AG04450 (cell line): ENCODE measurements around the gene NTNG2. TPM values are rescaled to one million over a fixed set of nuclear protein-coding genes. Genes with fewer than 3 reads are reported as not detected.

Experiments used
- CTCF ChIA-PET: fragments of 300-600, 350-600 bp; formaldehyde crosslinking; extraction: SDS; loops from one replicate; lab custom pipeline; 2022; ENCODE audit warnings: antibody characterized with exemption, inconsistent platforms; lab: Charles Lee
- POLR2A ChIA-PET: fragments of 350-600 bp; formaldehyde crosslinking; extraction: SDS; loops from one replicate; lab custom pipeline; 2021; ENCODE audit warnings: antibody characterized with exemption, inconsistent platforms; lab: Yijun Ruan, JAX
- DNase-seq: peaks from one replicate; pipeline ENCODE4 v3.0.0-alpha.2; 2011; ENCODE audit warnings: low read depth, low spot score
- H3K27ac ChIP-seq: one replicate; pipeline ENCODE4 v1.5.1; 2012; ENCODE audit warnings: low read depth, low read length, control low read depth
- H3K27me3 ChIP-seq: one replicate; pipeline ENCODE4 v1.6.0; 2012; ENCODE audit warnings: low read length; ENCODE audit not compliant: control insufficient read depth, insufficient read depth
- H3K4me3 ChIP-seq: 2 replicates; pipeline ENCODE4 v1.5.1; 2011; ENCODE audit warnings: mild to moderate bottlenecking, low read depth, low read length, control low read depth
- H3K9me3 ChIP-seq: 2 replicates; pipeline ENCODE4 v1.5.1; 2012; ENCODE audit warnings: low read length; ENCODE audit not compliant: control insufficient read depth, insufficient read depth
- CTCF ChIP-seq: IDR thresholded peaks from 2 replicates; pipeline ENCODE4 v1.5.1; 2011; ENCODE audit warnings: low read depth, low read length, control low read depth, inconsistent platforms
- polyA plus RNA-seq: library from polyadenylated mRNA; depleted of rRNA; stranded (reverse); fragments of >200 nt; gene quantifications from 2 replicates; pipeline ENCODE4 v1.2.3, GENCODE V29; 2011

Gene NTNG2
- polyA plus RNA-seq, 1 experiment = 0.93 TPM

- Histone ChIP-seq H3K27me3 (peaks cover 76% of the 10 kb centered on the region), H3K4me3 (no peak overlapping the region), H3K27ac (no peak overlapping the region), H3K9me3 (no peaks in the 10 kb centered on the region; the same call in 1 of the 2 replicates)
- CTCF ChIA-PET = no interaction called here
- TF ChIP-seq CTCF = no peak
- DNase-seq = no peak
- POLR2A ChIA-PET = no interaction called here
Measured at GRCh38 chr9:132124800-132125199, 37.1 kb upstream of the NTNG2 start.

- H3K27me3 ChIP-seq = peaks cover 74% of the 10 kb centered on the region
- no peaks in the 10 kb centered on the region; the same call in 1 of the 2 replicates for H3K9me3 ChIP-seq
- ChIA-PET CTCF (no interaction called here), POLR2A (no interaction called here)
- H3K4me3 ChIP-seq = no peak overlapping the region
- DNase-seq = no peak
- TF ChIP-seq CTCF = no peak
- H3K27ac ChIP-seq = no peak overlapping the region
Measured at GRCh38 chr9:132125361-132125760, 36.5 kb upstream of the NTNG2 start.

GRCh38 chr9:132125944-132126679 is 35.7 kb upstream of the NTNG2 start:
- POLR2A ChIA-PET = no interaction called here
- Histone ChIP-seq H3K27me3 (peaks cover 74% of the 10 kb centered on the region), H3K27ac (no peak overlapping the region), H3K9me3 (no peaks in the 10 kb centered on the region; the same call in 1 of the 2 replicates), H3K4me3 (no peak overlapping the region)
- CTCF ChIA-PET = interaction anchor here (1.2 kb wide), 1 partner anchor 128 kb away, joined by 7 read pairs; no protein-coding TSS in a partner anchor
- TF ChIP-seq CTCF = no peak
- no peak for DNase-seq

GRCh38 chr9:132126680-132127236 is 35.1 kb upstream of the NTNG2 start:
- ChIA-PET POLR2A (no interaction called here), CTCF (interaction anchor here (1.2 kb wide), 1 partner anchor 127 kb away, joined by 7 read pairs; no protein-coding TSS in a partner anchor)
- no peak overlapping the region for H3K27ac ChIP-seq
- H3K27me3 ChIP-seq = peaks cover 72% of the 10 kb centered on the region
- H3K4me3 ChIP-seq = no peak overlapping the region
- TF ChIP-seq CTCF = no peak
- no peaks in the 10 kb centered on the region; the same call in 1 of the 2 replicates for H3K9me3 ChIP-seq
- DNase-seq = no peak
